Measurements from ENCODE around the gene FUBP1.
"Not testable (repeated sequence)": the region's sequence is repeated elsewhere in the genome, so short reads cannot be mapped to it uniquely, and the experiment has no call there.

Gene FUBP1, protein sequence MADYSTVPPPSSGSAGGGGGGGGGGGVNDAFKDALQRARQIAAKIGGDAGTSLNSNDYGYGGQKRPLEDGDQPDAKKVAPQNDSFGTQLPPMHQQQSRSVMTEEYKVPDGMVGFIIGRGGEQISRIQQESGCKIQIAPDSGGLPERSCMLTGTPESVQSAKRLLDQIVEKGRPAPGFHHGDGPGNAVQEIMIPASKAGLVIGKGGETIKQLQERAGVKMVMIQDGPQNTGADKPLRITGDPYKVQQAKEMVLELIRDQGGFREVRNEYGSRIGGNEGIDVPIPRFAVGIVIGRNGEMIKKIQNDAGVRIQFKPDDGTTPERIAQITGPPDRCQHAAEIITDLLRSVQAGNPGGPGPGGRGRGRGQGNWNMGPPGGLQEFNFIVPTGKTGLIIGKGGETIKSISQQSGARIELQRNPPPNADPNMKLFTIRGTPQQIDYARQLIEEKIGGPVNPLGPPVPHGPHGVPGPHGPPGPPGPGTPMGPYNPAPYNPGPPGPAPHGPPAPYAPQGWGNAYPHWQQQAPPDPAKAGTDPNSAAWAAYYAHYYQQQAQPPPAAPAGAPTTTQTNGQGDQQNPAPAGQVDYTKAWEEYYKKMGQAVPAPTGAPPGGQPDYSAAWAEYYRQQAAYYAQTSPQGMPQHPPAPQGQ

DNA sequence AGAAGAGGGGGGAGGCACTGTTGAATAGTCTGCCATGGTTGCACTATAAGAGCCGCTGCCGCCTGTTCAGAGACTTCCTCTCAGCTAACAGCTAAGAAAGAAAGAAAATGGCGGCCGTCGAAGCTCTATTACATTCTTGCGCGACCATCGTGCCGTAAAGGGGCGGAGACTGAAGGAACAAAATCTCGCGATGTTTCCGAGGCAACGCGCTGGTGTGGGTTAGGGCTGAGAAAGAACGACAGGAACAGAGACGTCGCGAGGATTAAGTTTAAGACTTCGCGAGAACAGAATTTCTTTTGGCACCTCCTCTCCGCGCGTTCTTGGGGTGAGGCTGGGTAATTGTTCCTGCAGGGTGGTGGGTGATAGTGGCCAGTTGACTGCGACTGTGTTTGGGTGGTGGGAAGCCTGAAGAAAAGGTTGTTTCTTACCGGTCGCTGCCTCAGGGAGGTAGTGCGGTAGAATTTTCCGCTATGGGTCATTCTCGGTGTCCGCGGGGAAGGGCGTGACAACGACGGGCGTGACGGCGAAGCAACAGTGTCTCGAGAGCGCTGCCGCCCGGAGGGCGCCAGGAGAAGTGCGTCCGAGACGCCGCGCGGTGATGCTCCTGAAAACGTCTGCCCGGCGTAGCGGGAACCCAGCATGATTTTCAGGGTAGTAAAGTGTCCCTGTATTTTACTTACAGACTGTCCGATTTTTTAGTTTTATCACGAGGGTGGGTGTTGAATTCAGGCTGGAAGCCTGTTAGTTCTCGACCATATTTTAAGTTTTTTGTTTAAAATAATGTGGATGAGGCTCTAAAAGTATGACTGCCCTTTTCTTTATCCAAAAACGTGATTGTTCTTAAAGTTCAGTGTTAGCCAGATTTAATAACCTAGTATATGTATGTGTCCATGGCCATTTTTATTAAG is at the start of gene FUBP1:
FUBP1 (minus strand) TSS at position 104 of the 908 bp plus-strand sequence; CDS start at position 36, 68 bp downstream.
- DNase-seq (ENCODE audit: low read depth, low spot score), result peak; percentile 98

DNA sequence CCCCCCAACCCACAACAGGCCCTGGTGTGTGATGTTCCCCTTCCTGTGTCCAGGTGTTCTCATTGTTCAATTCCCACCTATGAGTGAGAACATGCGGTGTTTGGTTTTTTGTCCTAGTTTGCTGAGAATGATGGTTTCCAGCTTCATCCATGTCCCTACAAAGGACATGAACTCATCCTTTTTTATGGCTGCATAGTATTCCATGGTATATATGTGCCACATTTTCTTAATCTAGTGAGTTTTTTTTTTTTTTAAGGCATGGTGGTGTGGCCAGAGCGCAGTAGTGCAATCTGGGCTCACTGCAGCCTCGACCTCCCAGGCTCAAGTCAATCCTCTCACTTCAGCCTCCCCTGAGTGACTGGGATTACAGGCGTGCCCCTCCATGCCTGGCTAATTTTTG is 42.3 kb upstream of the FUBP1 start:
- not testable (repeated sequence) for DNase-seq (ENCODE audit: low read depth, low spot score)

DNA sequence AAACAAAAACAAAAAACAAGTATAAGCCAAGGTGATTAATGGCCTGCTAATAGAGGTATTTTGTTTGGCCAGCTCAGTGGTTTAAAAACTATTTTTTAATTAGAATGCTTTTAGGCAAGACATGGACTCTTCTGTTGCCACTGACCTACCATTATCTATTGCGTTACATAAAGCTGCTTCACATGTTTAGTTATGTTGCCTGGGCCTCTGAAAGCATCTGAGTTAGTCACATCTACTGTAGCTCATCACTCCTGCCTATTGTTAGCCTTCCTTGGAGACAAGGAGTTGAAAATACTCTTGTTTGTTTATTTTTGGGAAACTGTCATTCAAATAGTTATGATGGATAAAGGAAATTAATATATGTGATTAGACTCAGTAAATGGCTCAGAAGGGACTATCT is 40.2 kb upstream of the FUBP1 start:
- DNase-seq (ENCODE audit: low read depth, low spot score), result no peak

DNA sequence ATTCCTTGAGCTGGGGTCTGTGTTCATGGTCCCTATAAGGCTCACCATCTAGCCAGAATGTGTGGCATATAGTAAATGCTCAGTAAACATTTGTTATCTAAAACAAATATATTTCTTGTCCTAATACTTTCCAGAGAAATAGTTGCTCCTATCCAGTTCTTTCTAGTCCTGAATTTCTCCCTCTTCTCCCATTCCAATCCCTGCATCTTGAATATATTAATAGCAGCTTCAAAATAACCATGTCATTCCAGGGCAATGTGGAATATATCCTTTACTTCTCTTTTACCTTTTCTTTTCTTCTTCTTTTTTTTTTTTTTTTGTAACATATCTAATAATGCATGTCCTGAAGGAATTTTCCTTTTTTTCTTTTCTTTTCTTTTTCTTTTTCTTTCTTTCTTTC is 36.3 kb upstream of the FUBP1 start:
- DNase-seq (ENCODE audit: low read depth, low spot score), result no peak

DNA sequence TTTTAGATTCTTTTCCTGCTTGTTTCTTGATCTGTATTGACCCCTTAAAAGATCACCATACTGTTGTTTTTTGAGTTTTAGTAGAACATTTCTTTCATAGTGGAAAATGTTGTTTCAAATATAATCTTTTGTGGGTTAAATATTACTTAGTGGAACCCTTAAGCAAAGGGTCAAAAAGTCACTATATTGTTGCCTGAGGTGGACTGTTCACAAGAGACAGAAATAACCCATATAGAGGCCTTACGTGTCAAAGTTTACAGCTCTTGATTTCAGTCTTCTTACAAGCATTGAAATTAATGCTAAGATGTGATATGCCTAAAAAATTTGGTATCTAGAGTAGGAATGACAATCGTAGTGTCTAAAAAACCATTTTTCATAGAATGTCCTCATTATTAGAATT is 32.2 kb upstream of the FUBP1 start:
- no peak for DNase-seq (ENCODE audit: low read depth, low spot score)

DNA sequence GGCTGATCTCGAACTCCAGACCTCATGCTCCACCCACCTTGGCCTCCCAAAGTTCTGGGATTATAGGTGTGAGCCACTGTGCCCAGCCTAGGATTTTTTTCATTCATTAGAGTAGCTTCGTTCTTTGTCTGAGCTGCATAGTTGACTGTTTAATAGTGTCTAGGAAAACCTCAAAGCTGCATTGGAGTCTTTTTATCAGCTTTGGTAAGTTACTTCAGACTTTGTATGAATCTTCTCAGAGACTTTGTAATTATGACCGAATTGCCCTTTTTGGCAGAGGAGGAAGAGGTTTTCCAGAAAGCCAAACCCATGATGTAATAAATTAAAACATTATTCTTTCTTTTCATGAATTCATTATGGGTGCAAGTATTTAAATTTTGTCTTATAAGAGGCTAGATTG is 31.0 kb upstream of the FUBP1 start:
- DNase-seq (ENCODE audit: low read depth, low spot score), result no peak

DNA sequence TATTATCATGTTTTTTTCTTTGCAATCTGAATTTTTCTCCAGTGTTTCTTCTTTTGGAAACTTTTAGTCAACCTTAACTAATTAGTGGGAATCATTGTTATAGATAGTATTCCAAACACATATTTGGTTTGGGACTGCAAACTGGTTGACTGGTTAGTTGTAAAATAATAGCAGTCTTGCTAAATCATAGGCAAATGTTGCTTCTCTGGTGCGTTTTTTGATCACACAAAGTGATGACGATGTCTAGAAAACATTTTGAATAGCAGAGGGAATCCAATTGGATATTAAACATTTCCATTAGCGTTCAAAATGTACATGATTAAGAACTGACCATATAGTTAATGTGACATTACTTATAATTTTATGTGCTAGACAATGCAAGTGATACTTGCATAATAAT is 30.4 kb upstream of the FUBP1 start:
- DNase-seq (ENCODE audit: low read depth, low spot score), result no peak

DNA sequence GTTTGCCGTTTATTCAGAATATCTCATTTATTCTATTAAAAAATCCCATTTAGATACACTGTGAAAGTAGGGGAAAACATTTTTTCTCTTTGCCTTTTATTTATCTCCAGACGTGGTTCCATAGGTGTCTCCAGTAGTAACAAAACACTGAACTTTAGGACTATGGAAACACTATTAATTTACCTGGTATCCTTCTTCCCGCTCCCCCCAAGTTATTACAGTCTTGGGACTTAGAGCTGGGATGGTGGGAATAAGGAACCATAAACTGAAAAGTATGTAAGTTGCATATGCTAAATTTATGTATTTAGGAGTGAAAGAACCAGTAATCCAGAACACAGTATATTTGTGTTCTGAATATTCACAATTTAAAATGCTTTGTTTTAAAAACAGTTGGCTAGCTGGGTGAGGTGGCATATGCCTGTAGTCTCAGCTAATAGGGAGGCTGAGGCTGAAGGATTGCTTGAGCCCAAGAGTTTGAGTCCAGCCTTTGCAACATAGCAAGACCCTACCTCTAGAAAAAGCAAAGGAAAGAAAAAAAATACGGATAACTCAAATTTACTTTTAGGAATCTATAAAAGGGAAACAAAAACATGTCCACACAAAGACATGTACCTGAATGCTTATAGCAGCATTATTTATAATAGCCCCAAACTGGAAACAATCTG is 28.9 kb upstream of the FUBP1 start:
- DNase-seq (ENCODE audit: low read depth, low spot score), result no peak

DNA sequence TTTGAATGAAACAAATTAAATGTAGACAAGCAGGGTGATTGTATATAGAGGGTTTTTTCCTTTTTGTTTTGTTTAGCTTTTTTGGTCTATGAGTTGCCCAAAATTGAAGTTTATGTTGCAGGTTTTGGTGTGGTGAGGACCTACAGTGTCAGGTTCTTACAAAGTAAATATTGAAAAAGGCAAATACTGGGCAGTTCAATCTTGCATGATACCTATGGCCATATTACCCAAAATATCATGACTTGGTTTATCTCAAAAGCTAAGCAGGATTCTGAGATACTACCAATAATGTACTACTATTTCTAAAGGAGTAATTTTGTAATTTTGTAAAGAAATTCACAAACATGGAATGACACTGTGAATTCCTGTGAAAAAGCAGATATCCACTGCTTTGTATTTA is 27.6 kb upstream of the FUBP1 start:
- DNase-seq (ENCODE audit: low read depth, low spot score), result no peak

DNA sequence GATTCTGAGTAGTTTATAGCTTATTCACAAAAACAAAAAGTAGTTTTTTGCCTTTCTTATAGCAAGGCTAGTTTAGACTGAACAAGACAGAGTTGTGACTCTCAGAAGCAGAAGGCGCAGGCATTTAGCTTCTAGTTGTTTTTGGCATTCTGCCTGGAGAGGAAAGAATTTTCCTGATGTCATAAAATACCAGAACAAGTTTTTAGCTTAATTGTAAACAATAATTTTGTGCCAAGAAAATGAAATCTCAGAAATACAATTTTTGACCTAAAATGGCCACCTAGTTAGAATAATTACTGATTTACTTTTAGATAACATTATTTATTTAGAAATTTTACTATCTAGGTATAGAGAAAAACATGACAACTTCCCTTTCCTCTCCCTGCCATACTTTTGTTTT is 26.9 kb upstream of the FUBP1 start:
- DNase-seq (ENCODE audit: low read depth, low spot score), result peak; percentile 36

DNA sequence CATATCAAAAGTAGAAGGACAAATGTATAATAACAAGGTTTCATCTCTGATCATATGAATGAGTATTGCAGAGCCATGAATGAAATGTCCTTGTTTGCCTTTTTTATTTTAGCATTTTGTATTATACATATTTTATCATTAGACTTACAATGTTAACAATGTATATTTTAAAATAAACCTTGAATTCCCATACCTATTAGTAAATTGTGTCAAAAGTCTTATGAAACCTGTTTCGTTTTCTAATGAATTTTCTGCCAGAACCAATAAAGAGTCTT is 26.5 kb upstream of the FUBP1 start:
- no peak for DNase-seq (ENCODE audit: low read depth, low spot score)

DNA sequence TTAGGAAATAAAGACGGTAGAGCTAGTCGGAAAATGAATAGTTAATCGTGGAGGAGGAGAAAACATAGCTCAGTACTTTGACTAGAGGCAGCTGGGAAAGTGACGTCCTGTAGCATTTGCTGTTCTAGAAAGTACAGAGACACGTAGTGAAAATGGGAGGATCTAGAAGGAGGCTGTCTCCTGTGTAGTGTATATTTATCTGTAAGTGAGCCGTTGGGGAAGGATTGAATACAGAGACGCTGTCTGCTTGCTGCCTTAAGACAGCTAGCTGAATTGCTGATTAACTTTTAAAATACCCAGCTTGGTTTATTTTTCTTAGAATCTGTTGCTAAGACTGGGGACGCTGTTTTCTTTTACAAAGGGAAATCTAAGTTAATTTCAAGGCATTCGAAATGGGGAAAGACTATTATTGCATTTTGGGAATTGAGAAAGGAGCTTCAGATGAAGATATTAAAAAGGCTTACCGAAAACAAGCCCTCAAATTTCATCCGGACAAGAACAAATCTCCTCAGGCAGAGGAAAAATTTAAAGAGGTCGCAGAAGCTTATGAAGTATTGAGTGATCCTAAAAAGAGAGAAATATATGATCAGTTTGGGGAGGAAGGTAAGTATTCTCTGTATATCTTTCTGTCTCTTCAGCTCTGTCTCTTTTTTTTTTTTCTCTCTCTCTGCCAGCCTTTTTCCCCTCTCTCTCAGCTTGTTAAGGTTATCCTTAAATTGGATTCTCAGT is 26.0 kb upstream of the FUBP1 start, which contains the start of gene DNAJB4:
DNAJB4 (plus strand) TSS at position 221 of the 729 bp plus-strand sequence; CDS start at position 393, 172 bp downstream.
- DNase-seq (ENCODE audit: low read depth, low spot score), result peak; percentile 92

DNA sequence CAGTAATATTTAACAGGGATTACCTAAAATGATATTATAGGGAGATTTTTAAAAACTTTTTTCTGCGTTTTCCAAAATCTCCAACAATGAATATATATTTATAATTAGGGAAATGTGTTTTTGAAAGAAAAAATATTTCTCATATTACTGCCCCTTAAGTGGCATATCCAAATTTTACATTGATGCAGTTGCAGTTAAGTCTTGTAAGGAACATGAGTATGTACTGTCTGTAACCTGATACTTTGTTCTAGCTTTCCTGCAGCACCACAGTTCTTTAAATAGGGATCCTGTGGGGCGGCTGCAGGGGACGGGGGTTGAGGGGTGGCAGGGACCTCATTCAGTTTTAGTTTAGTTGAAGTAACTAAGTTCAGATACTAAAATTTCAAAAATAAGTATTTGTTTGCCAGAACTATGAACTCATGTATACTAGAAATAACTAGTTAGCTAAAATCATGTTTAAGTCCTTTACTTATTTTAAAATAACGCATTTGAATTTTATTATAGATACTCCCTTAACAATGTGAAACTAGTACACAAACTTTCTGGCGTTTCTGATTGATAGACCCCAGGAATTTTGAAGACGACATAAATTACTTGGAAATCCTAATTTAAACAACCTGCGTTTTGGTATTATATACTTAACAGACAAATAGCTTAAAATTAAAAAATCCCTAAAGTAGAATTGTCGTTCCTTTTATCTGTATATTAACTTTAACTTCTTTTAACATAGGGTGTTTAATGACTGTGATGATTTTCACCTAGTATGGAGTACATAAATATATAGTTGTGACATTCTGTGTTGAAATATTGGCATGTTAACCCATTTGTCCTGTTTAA is 25.2 kb upstream of the FUBP1 start:
- DNase-seq (ENCODE audit: low read depth, low spot score), result peak; percentile 69

DNA sequence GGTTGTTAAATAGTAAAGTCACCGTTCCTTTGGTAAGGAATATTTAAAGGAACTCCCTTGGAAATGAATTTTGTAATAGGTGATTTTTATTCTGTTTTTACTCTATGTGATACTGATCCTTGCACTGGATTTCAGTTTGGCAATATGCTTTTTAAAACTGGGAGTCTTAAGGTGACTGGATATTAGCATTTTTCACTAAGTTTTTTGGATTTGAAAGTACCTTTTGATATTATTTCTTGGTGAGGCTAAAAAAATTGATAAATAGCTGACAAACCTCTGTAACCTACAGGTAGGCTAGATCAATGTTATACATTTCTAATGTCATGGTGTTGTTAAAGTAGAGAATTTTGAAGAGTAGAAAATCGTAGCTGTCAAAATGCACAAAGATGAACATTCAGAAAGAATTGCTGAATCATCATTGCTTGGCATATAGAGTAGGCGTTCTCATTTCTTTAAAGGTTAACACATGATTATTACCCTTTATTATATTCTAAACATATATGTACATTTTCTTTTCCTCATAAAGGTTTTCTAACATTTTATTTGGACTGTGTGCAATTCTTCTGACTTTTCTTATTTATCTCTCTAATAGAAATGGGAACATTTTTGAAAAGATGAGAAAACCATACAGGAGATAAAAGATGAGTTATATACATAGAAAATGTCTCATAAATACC is 24.3 kb upstream of the FUBP1 start:
- no peak for DNase-seq (ENCODE audit: low read depth, low spot score)

DNA sequence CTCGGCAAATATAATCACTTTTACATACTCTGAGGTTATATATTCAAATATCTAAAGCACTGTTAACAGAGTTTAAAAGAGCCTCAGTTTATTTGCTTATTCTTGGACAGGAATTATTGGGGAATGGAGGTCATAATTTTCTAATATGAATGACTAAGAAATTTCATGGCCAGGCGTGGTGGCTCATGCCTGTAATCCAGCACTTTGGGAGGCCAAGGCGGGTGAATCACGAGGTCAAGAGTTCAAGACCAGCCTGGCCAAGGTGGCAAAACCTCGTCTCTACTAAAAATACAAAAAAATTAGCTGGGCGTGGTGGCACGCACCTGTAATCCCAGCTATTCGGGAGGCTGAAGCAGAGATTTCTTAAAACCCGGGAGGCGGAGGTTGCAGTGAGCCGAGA is 21.7 kb upstream of the FUBP1 start:
- not testable (repeated sequence) for DNase-seq (ENCODE audit: low read depth, low spot score)

DNA sequence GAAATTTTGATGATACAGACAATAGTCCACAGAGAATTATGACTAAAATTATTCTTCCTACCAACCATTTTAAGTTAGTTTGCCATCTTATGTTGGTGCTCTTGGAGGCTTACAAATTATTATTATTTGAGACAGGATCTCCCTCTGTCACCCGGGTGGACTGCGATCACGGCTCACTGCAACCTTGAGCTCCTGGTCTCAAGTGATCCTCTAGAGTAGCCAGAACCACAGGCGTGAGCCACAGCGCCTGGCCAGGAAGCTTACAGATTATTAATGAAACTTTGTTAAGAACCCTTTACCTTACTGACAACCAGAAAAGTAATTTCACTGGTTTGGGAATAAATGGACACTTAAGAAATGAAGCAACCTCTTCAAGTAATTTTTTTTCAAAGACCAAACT is 17.9 kb upstream of the FUBP1 start:
- DNase-seq (ENCODE audit: low read depth, low spot score), result no peak

DNA sequence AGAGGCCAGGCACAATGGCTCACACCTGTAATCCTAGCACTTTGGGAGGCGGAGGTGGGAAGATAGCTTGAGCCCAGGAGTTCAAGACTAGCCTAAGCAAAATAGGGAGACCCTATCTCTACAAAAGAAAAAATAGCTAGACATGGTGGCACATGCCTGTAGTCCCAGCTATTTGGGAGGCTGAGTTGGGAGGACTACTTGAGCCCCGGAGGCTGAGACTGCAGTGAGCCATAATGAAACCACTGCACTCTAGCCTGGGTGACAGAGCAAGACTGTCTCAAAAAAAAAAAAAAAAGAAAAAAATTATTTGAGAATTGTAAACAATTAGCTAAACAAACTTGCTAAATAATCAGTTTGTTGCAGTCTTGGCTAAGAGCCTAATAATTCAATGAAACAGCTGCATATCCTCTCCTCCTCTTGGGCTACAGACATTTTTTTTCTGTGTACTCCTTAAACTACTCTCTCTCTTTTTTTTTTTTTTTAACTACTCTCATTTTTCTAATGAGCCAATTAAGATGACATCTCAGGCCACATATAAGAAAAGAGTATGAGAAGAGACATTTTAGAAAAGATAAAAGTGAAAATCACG is 15.3 kb upstream of the FUBP1 start:
- DNase-seq (ENCODE audit: low read depth, low spot score), result no peak

DNA sequence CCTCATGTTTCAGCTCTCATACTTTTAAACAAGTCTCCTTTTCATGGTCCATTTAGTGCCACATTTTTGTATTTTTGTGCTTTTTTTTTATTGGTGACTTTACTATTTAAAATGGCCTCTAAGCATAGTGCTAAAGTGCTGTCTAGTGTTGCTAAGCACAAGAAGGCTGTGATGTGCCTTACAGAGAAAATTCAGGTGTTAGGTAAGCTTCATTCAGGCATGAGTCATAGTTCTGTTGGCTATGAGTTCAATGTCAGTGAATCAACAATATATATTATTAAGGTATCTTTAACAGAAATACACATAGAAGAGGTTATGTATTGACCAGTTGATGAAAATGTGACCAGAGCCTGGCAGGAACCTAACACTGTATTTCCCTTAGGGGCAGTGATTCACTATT is 12.8 kb upstream of the FUBP1 start:
- no peak for DNase-seq (ENCODE audit: low read depth, low spot score)

DNA sequence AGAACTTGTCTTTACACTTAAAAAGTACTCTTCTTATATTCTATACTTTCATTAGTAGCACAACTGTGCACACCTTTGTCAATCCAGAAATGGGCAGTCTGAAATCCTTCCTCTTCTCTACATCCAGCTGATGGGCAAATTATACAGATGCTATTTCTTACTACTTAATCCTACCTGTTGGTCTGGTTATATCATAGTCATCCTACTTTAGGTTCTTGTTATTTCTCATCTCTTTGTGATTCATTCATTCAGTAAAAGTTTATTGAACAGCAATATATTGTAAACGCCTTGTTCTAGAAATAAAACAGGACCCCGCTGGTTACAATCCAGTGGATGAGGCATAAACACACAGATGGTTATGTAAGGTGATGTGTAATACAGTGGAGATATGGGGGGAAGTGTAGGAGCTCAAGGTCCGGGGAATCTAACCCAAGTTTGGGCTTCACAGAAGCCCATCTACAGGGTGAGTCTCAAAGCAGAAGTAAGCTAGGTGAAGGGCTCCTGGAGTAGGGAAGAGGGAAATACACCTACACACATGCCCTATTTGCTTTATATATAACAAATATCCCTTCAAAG is 11.8 kb upstream of the FUBP1 start:
- DNase-seq (ENCODE audit: low read depth, low spot score), result no peak
